HepG2 (cell line): ENCODE measurements around the gene TOP2A. TPM values are rescaled to one million over a fixed set of nuclear protein-coding genes. Genes with fewer than 3 reads are reported as not detected.

Experiments
- ARNTL ChIP-seq: sonication (generic); formaldehyde crosslinking; IDR thresholded peaks from 2 replicates; pipeline ENCODE4 v1.4.0; 2020; ENCODE audit warnings: mild to moderate bottlenecking, missing genetic modification reagents
- ASH2L ChIP-seq: fragments of 300-600, 200-600 bp; sonication (generic); IDR thresholded peaks from 2 replicates; pipeline ENCODE4 v1.7.0; 2017; ENCODE audit warnings: low read depth, mild to moderate bottlenecking, moderate library complexity, mixed read lengths, low read length; ENCODE audit not compliant: insufficient read length
- KMT2A ChIP-seq: sonication (generic); formaldehyde crosslinking; IDR thresholded peaks from 2 replicates; pipeline ENCODE4 v1.4.0; 2020; ENCODE audit warnings: missing genetic modification reagents
- MAFK ChIP-seq, 2 experiments: IDR thresholded peaks in 1 of 2; conservative IDR thresholded peaks in 1 of 2; 2 replicates each; pipeline ENCODE4 v1.6.1; 2011; ENCODE audit warnings: improper control_type of control experiment in 2 of 2, low read length in 2 of 2
- MYC ChIP-seq: sonication (generic); formaldehyde crosslinking; IDR thresholded peaks from 2 replicates; pipeline ENCODE4 v1.9.0; 2021; ENCODE audit warnings: missing genetic modification reagents, borderline replicate concordance
- PITX1 ChIP-seq: sonication (generic); formaldehyde crosslinking; IDR thresholded peaks from 2 replicates; pipeline ENCODE4 v1.5.1; 2020; ENCODE audit warnings: mild to moderate bottlenecking, missing genetic modification reagents
- RARA ChIP-seq: IDR thresholded peaks from 2 replicates; pipeline ENCODE4 v1.6.1; 2016; ENCODE audit warnings: missing genetic modification reagents, missing compliant biosample characterization
- RNF219 ChIP-seq: sonication (generic); formaldehyde crosslinking; IDR thresholded peaks from 2 replicates; pipeline ENCODE4 v1.5.0; 2020; ENCODE audit warnings: mild to moderate bottlenecking, missing genetic modification reagents
- USF2 ChIP-seq, 2 experiments: sonication (generic) in 1 of 2; formaldehyde crosslinking in 1 of 2; IDR thresholded peaks; 2 replicates each; pipeline versions ENCODE4 v1.5.1 to v1.6.1; 2011 to 2020; ENCODE audit warnings: borderline replicate concordance in 1 of 2, low read depth in 1 of 2, low read length in 1 of 2, mild to moderate bottlenecking in 1 of 2, missing genetic modification reagents in 1 of 2, moderate library complexity in 1 of 2
- ZBTB1 ChIP-seq: sonication (generic); formaldehyde crosslinking; IDR thresholded peaks from 2 replicates; pipeline ENCODE4 v1.4.0; 2020; ENCODE audit warnings: missing genetic modification reagents, borderline replicate concordance
- ZBTB20 ChIP-seq: sonication (generic); formaldehyde crosslinking; IDR thresholded peaks from 2 replicates; pipeline ENCODE4 v1.8.1; 2023; ENCODE audit warnings: missing genetic modification reagents, low read depth, mild to moderate bottlenecking, borderline replicate concordance
- ZNF17 ChIP-seq: sonication (generic); formaldehyde crosslinking; IDR thresholded peaks from 2 replicates; pipeline ENCODE4 v1.5.0; 2020; ENCODE audit warnings: mild to moderate bottlenecking, missing genetic modification reagents
- ZNF296 ChIP-seq: sonication (generic); formaldehyde crosslinking; conservative IDR thresholded peaks from 2 replicates; pipeline ENCODE4 v1.5.0; 2020; ENCODE audit warnings: mild to moderate bottlenecking, missing genetic modification reagents
- ZNF317 ChIP-seq: sonication (generic); formaldehyde crosslinking; IDR thresholded peaks from 2 replicates; pipeline ENCODE4 v1.5.0; 2020; ENCODE audit warnings: mild to moderate bottlenecking, missing genetic modification reagents
- ZNF329 ChIP-seq: sonication (generic); formaldehyde crosslinking; IDR thresholded peaks from 2 replicates; pipeline ENCODE4 v1.9.0; 2021; ENCODE audit warnings: low read depth, mild to moderate bottlenecking, missing genetic modification reagents
- ZNF441 ChIP-seq: sonication (generic); formaldehyde crosslinking; IDR thresholded peaks from 2 replicates; pipeline ENCODE4 v1.7.0; 2021; ENCODE audit warnings: missing genetic modification reagents, borderline replicate concordance
- ZNF660 ChIP-seq: sonication (generic); formaldehyde crosslinking; IDR thresholded peaks from 2 replicates; pipeline ENCODE4 v1.5.1; 2020; ENCODE audit warnings: mild to moderate bottlenecking, low read depth, missing genetic modification reagents, borderline replicate concordance
- ZNF709 ChIP-seq: sonication (generic); formaldehyde crosslinking; IDR thresholded peaks from 2 replicates; pipeline ENCODE4 v1.5.0; 2020; ENCODE audit warnings: mild to moderate bottlenecking, missing genetic modification reagents
- polyA plus RNA-seq, 8 experiments: library from polyadenylated mRNA; depleted of rRNA in 3 of 8; stranded (reverse) in 7 of 8; unstranded in 1 of 8; fragments of >200 nt; fragmentation: Illumina TruSeq in 4 of 8; extraction: Trizol in 4 of 8; gene quantifications; 2 replicates each; pipeline versions ENCODE4 v1.2.1 to v1.2.3, GENCODE V29; 2011 to 2016; ENCODE audit warnings: low read depth in 4 of 8, missing spikeins in 1 of 8, mixed read lengths in 1 of 8; ENCODE audit not compliant: insufficient read depth in 1 of 8
- total RNA-seq, 5 experiments: library from RNA; depleted of rRNA; stranded (reverse); fragments of >200 nt; fragmentation: Illumina TruSeq; extraction: Trizol; gene quantifications; 2 replicates each; pipeline ENCODE4 v1.2.3, GENCODE V29; 2016; ENCODE audit warnings: low read depth in 1 of 5
- TF ChIP-seq, protein P1 (sequence below): sonication (generic); formaldehyde crosslinking; IDR thresholded peaks from 2 replicates; pipeline ENCODE4 v1.5.0; 2020; ENCODE audit warnings: missing genetic modification reagents, mild to moderate bottlenecking, borderline replicate concordance
- TF ChIP-seq, protein P2 (sequence below): sonication (generic); formaldehyde crosslinking; IDR thresholded peaks from 2 replicates; pipeline ENCODE4 v1.4.0; 2020; ENCODE audit warnings: missing genetic modification reagents
- TF ChIP-seq, protein P3 (sequence below): sonication (generic); formaldehyde crosslinking; IDR thresholded peaks from 2 replicates; pipeline ENCODE4 v1.5.0; 2020; ENCODE audit warnings: missing genetic modification reagents

Gene TOP2A
- total and polyA plus RNA-seq, 2 of the 13 experiments (the other 11 are each of a cell fraction or from before 2014, with no cell fraction given) = 108 to 327 TPM

- TF ChIP-seq MYC (CRISPR knock-in tag) (peak; percentile 76), KMT2A (no peak; the same call in none of the 2 replicates), USF2 (IDR thresholded peaks at IDR 0.05; ENCODE audit: low read depth, low read length) (no peak), USF2 (CRISPR knock-in tag; IDR thresholded peaks at IDR 0.05; ENCODE audit: borderline replicate concordance) (no peak), ZNF317 (CRISPR knock-in tag) (no peak), ASH2L (peak; percentile 86), ZNF660 (CRISPR knock-in tag) (no peak), RARA (CRISPR knock-in tag) (no peak), ZNF17 (CRISPR knock-in tag) (no peak), RNF219 (CRISPR knock-in tag) (no peak), PITX1 (CRISPR knock-in tag) (no peak), ZNF329 (CRISPR knock-in tag) (no peak), ZBTB1 (no peak), ZNF296 (CRISPR knock-in tag) (peak; percentile 91; the same call in 1 of the 2 replicates), ZBTB20 (CRISPR knock-in tag) (no peak), MAFK (conservative IDR thresholded peaks at IDR 0.05 in 1 of 2, IDR thresholded peaks at IDR 0.05 in 1 of 2; ENCODE audit: low read length in 2 of 2) (no peak), ZNF441 (peak; percentile 47; the same call in 1 of the 2 replicates), ZNF709 (CRISPR knock-in tag) (no peak), ARNTL (CRISPR knock-in tag) (no peak)
- TF ChIP-seq, protein P1, sequence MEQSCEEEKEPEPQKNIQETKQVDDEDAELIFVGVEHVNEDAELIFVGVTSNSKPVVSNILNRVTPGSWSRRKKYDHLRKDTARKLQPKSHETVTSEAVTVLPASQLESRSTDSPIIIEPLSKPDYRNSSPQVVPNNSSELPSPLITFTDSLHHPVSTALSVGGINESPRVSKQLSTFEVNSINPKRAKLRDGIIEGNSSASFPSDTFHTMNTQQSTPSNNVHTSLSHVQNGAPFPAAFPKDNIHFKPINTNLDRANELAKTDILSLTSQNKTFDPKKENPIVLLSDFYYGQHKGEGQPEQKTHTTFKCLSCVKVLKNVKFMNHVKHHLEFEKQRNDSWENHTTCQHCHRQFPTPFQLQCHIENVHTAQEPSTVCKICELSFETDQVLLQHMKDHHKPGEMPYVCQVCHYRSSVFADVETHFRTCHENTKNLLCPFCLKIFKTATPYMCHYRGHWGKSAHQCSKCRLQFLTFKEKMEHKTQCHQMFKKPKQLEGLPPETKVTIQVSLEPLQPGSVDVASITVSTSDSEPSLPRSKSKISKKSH (CRISPR knock-in tag) = no peak
- TF ChIP-seq, protein P2, sequence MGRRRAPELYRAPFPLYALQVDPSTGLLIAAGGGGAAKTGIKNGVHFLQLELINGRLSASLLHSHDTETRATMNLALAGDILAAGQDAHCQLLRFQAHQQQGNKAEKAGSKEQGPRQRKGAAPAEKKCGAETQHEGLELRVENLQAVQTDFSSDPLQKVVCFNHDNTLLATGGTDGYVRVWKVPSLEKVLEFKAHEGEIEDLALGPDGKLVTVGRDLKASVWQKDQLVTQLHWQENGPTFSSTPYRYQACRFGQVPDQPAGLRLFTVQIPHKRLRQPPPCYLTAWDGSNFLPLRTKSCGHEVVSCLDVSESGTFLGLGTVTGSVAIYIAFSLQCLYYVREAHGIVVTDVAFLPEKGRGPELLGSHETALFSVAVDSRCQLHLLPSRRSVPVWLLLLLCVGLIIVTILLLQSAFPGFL (CRISPR knock-in tag) = no peak
- TF ChIP-seq, protein P3, sequence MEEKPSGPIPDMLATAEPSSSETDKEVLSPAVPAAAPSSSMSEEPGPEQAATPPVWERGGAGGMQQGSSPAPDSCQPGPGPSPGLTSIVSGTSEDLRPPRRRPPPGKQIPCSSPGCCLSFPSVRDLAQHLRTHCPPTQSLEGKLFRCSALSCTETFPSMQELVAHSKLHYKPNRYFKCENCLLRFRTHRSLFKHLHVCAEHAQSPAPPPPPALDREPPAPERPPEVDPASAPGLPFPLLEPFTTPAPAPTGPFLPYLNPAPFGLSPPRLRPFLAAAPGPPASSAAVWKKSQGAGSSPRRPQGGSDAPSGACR (CRISPR knock-in tag) = no peak
Measured at GRCh38 chr17:40417609-40418427, at the start of gene TOP2A (continued).
